Bronchial epithelial cell (primary cell): Measurements from ENCODE around the gene OR2Z1. TPM values are rescaled to one million over a fixed set of nuclear protein-coding genes. Genes with fewer than 3 reads are reported as not detected.
A peak's percentile ranks its signal among the peaks of the same experiment; 100 is the strongest.

Experiments used
- DNase-seq: peaks from one replicate; pipeline ENCODE4 v3.0.0-alpha.2; 2010; ENCODE audit warnings: low read depth
- FAIRE-seq: peaks from 2 replicates; lab custom pipeline; 2011; peaks lifted over from hg19 to GRCh38; lab: Jason Lieb, UNC
- H3K27me3 ChIP-seq: 2 replicates; pipeline ENCODE4 v1.5.1; 2011; ENCODE audit warnings: low read length; ENCODE audit not compliant: control insufficient read depth, insufficient read depth
- H3K36me3 ChIP-seq: 2 replicates; pipeline ENCODE4 v1.5.1; 2011; ENCODE audit warnings: low read length; ENCODE audit not compliant: control insufficient read depth, insufficient read depth
- H3K4me3 ChIP-seq: 2 replicates; pipeline ENCODE4 v1.5.1; 2011; ENCODE audit warnings: mild to moderate bottlenecking, low read depth, low read length, control low read depth
- total RNA-seq: library from RNA; depleted of rRNA; stranded (reverse); fragments of >200 nt; gene quantifications from 2 replicates; pipeline ENCODE4 v1.2.1, GENCODE V29; 2014
- TF ChIP-seq, protein P1 (sequence below): IDR thresholded peaks from 2 replicates; pipeline ENCODE4 v1.5.1; 2011; ENCODE audit warnings: mild to moderate bottlenecking, moderate library complexity, low read length, control low read depth, inconsistent platforms; ENCODE audit not compliant: insufficient read depth, severe bottlenecking

Gene OR2Z1
- total RNA-seq, 1 donor from 2014 or later: not detected

DNA sequence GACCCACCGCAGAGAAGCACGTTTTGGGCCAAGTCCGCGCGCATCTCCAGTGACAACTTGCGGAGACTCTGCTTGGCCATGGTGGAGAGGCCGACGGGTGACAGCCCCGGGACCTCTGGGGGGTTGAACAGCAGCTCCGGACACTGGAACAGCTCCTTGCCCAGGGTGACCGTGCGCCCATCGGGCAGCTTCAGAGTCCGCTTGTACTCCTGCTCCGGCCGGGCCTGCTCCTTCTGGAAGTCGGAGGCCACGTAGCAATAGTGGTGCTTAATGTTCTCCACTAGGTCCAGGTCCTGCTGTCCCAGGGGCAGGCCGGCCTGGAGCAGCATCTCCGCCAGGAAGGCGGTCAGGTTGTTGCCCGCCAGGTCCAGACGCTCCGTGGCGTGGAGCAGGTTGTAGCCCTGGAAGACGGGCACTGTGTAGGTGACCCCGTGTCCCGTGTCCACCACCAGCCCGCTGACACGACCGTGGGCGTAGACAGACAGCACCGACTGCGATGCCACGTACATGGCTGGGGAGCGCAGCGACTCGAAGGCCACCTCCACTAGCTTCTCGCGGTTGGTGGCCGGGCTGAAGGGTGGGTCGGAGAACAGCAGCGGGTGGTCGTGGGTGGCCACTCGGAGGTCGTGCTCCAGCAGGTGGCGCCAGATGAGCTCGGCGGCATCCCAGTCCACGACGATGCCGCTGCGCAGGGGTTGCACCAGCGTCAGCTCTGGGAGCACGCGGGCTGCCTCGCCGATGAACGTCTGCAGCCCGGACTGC lies 23.6 kb upstream of the OR2Z1 start:
- no peak overlapping the region for H3K4me3 ChIP-seq
- H3K36me3 ChIP-seq: no peaks in the 10 kb centered on the region
- TF ChIP-seq, protein P1, sequence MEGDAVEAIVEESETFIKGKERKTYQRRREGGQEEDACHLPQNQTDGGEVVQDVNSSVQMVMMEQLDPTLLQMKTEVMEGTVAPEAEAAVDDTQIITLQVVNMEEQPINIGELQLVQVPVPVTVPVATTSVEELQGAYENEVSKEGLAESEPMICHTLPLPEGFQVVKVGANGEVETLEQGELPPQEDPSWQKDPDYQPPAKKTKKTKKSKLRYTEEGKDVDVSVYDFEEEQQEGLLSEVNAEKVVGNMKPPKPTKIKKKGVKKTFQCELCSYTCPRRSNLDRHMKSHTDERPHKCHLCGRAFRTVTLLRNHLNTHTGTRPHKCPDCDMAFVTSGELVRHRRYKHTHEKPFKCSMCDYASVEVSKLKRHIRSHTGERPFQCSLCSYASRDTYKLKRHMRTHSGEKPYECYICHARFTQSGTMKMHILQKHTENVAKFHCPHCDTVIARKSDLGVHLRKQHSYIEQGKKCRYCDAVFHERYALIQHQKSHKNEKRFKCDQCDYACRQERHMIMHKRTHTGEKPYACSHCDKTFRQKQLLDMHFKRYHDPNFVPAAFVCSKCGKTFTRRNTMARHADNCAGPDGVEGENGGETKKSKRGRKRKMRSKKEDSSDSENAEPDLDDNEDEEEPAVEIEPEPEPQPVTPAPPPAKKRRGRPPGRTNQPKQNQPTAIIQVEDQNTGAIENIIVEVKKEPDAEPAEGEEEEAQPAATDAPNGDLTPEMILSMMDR: no peak
- FAIRE-seq (no peak), DNase-seq (no peak)
- H3K27me3 ChIP-seq: no peaks in the 10 kb centered on the region

DNA sequence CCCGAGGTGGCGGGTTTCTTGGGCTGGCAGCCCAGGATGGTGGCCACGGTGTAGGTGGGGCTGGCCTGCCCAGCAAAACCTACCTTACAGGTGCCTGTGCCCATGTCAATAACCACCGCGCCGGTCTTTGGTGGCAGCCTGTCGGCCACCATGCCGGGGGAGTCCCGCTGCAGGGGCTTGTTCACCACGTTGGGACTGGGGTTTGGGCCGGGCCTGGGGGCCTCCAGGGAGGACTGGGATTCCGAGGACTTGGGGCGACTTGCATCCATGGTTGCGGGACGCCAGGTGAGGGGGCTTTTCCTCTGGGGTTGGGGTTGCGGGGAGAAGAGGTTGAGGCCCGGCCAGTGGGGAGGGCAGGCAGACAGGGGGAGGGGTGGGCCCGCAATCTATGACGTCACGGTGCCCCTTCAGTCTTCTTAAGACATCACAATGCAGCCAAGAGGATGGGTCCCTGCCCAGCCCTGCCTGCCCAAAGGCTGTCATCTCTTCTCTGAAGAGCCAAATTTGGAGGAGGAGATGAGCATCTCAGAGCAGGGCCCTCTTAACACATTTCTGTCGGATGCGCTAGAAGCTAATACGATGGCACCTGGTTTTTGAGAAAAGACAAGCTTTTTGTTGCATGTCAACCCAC lies 22.9 kb upstream of the OR2Z1 start, which contains the start of gene ACTL9:
Gene ACTL9, minus strand, starts transcription at position 363 of the 631 bp plus-strand sequence. Its CDS starts 94 bp downstream, at position 269.
- H3K4me3 ChIP-seq: no peak within 1 kb of the TSS
- H3K36me3 ChIP-seq: no peaks in the 10 kb centered on the region
- TF ChIP-seq, protein P1: no peak
- H3K27me3 ChIP-seq: no peaks in the 10 kb centered on the region
- FAIRE-seq (no peak), DNase-seq (no peak)

DNA sequence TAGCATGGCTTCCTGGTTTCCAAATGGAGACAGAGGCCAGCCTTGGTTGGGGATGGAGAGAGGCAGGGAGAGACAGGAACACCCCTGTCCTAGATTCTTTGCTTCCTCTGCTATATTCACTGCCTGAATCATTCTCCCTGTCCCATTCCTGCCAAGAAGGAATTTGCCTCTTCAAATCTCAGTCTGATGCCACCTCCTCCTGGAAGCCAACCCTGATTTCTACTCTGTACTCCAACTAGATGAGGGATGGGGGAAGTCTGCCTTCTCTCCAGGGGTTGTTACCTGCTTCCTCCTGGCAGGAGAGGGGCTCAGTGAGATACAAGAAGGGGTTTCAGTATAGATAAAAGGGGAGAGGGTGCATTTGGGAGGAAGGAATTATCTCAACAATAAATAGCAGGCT lies 21.5 kb upstream of the OR2Z1 start:
- DNase-seq (no peak), FAIRE-seq (no peak)
- TF ChIP-seq, protein P1: no peak
- Histone ChIP-seq H3K36me3 (no peaks in the 10 kb centered on the region), H3K4me3 (no peak overlapping the region), H3K27me3 (no peaks in the 10 kb centered on the region)

DNA sequence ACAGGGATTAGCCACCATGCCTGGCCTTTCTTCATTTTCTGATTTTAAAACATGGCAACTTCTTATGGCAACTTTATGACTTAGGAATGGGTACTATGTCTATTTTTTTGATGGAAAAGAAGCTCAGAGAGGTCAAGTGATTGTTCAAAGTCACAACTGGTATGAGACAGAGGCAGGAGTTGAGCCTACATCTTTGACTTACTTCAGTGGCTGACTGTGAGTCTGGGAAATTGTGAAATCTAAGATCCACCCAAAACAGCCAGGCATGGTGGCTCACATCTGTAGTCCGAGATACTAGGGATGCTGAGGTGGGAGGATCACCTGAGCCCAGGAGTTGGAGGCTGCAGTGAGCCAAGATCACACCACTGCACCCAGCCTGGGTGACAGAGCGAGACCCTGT lies 20.5 kb upstream of the OR2Z1 start:
- no peaks in the 10 kb centered on the region for H3K36me3 ChIP-seq
- no peaks in the 10 kb centered on the region for H3K27me3 ChIP-seq
- TF ChIP-seq, protein P1: no peak
- no peak for DNase-seq
- H3K4me3 ChIP-seq: no peak overlapping the region
- FAIRE-seq: peak; percentile 43

DNA sequence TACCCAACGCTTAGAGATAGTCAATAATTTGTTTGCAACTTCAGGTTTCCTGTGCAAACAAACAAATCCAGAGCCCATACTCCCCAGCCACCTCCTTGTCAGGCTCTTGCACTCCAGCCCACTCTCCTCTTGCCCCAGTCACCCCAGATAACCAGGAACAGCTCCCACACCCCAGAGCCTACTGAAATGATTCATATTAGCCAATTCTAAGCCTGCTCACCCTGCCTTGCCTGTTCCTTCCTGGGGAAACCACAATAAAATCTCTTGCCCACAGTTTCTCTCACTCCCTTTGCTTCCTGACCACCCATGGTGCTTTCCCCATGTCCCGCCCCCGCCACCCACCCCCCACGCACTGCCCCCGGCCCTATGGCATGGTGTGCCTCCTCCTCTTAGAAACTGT lies 19.1 kb upstream of the OR2Z1 start:
- DNase-seq: no peak
- no peak for FAIRE-seq
- no peaks in the 10 kb centered on the region for H3K36me3 ChIP-seq
- H3K27me3 ChIP-seq: no peaks in the 10 kb centered on the region
- TF ChIP-seq, protein P1: no peak
- no peak overlapping the region for H3K4me3 ChIP-seq
